Heart left ventricle (tissue), 13 donors: ENCODE measurements around the gene MAGI1.

ENCODE experiments used
- CTCF ChIP-seq, 12 donors: fragments of 200-600 bp; sonication (generic) in 4 of 12; IDR thresholded peaks; one replicate each; pipeline versions ENCODE4 v1.5.0 to v1.8.0; 2018 to 2022; ENCODE audit warnings: antibody characterized with exemption in 12 of 12, mild to moderate bottlenecking in 5 of 12
- POLR2A ChIP-seq, 2 donors: fragments of 450-650 bp; IDR thresholded peaks; one replicate each; pipeline ENCODE4 v1.6.1; 2017; ENCODE audit warnings: antibody characterized with exemption in 2 of 2, mild to moderate bottlenecking in 2 of 2, moderate library complexity in 2 of 2
- donor health status: ischemic (EF 13 %, LVEDD 7.1; RV severe dilation, severe dysfunction).
- donor health status: DM: no; HTN: yes; CAD: no.
- donor health status: DM: no; HTN: no; CAD: no.
- donor health status: ischemic (EF 25% LVEDD 6.9; RV normal size, moderate dysfunction).
- donor health status: ischemic (EF 25% LVEDD 5.7; RV mildly dilated, moderate dysfunction).
- donor health status: ischemic (EF 35%, LVEDD 5.7; RV mildly dilated, moderate dysfunction).
- donor health status: nonischemic (EF 11% LVEDD 7.7; RV severe dilation, severe dysfunction).
- donor health status: DM: yes; HTN: yes; CAD: no.
- donor health status: PGD.
- donor health status: ischemic (EF 29% LVEDD 5.4; RV normal size, mild dysfunction).
- donor health status: nonischemic (EF 23%, LVEDD 6.1; RV moderate dilation, normal function).

- no peak for TF ChIP-seq CTCF (IDR thresholded peaks at IDR 0.05)
- no peak for TF ChIP-seq POLR2A (IDR thresholded peaks at IDR 0.05)
Observed at GRCh38 chr3:65516998-65517397, 521.7 kb downstream of the MAGI1 start.
